ENCODE data around the gene PLVAP.

The PLVAP gene

DNA sequence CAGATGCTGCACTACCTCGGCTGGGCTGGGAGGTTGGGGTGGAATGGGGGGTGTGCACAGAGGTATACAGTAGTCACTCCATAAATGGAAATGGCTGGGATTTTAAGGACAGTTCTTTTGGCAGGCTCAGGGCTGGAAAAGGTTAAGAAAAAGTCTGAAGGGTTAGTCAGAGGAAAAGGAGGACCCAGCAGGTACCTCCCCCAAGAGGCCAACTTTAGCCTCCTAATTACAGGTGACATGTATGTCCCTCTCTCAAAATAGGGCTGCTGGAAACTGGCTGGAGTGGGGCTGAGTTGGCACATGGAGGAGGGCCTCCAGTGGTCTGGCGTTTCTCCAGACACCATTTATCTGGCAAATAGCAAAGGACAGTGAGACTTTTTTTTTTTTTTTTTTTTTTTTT lies 15.9 kb upstream of the PLVAP start:
- TF ChIP-seq ZNF302 (tag by site-specific recombination; IDR thresholded peaks at IDR 0.05; ENCODE audit: low read depth) (no peak), SP7 (tag by site-specific recombination; IDR thresholded peaks at IDR 0.05) (peak; percentile 74), ZNF211 (tag by site-specific recombination; IDR thresholded peaks at IDR 0.05; ENCODE audit: low read depth) (no peak), ZNF433 (tag by site-specific recombination; IDR thresholded peaks at IDR 0.05; ENCODE audit: low read depth) (no peak), ZNF768 (tag by site-specific recombination; IDR thresholded peaks at IDR 0.05) (no peak), ZNF157 (tag by site-specific recombination; IDR thresholded peaks at IDR 0.05) (no peak), ZNF501 (tag by site-specific recombination; IDR thresholded peaks at IDR 0.05) (no peak), EGR2 (tag by site-specific recombination; IDR thresholded peaks at IDR 0.05; ENCODE audit: low read depth) (no peak), ZNF354C (tag by site-specific recombination; IDR thresholded peaks at IDR 0.05; ENCODE audit: borderline replicate concordance, low read depth) (no peak), ZFP3 (tag by site-specific recombination; IDR thresholded peaks at IDR 0.05; ENCODE audit: low read depth) (no peak), ZNF792 (tag by site-specific recombination; IDR thresholded peaks at IDR 0.05) (peak; percentile 92), ZNF776 (tag by site-specific recombination; IDR thresholded peaks at IDR 0.05; ENCODE audit: borderline replicate concordance) (no peak), YY2 (tag by site-specific recombination; IDR thresholded peaks at IDR 0.05) (no peak), ZBTB20 (tag by site-specific recombination; IDR thresholded peaks at IDR 0.05) (no peak), ZNF324 (tag by site-specific recombination; IDR thresholded peaks at IDR 0.05) (no peak), KLF16 (tag by site-specific recombination; IDR thresholded peaks at IDR 0.05) (no peak), GLIS1 (tag by site-specific recombination; IDR thresholded peaks at IDR 0.05) (peak; percentile 53), ZNF335 (tag by site-specific recombination; conservative IDR thresholded peaks at IDR 0.05) (0 out of 2 replicates have a peak, but pooled peaks have one; percentile 23), ZNF146 (tag by site-specific recombination; IDR thresholded peaks at IDR 0.05) (no peak), ZNF610 (tag by site-specific recombination; IDR thresholded peaks at IDR 0.05; ENCODE audit: borderline replicate concordance) (no peak), HOXA7 (CRISPR knock-in tag; IDR thresholded peaks at IDR 0.05; ENCODE audit: borderline replicate concordance) (no peak), KLF9 (tag by site-specific recombination; IDR thresholded peaks at IDR 0.05; ENCODE audit: low read depth) (no peak), ZNF19 (tag by site-specific recombination; IDR thresholded peaks at IDR 0.05; ENCODE audit: low read depth) (no peak)
- TF ChIP-seq, protein P1, sequence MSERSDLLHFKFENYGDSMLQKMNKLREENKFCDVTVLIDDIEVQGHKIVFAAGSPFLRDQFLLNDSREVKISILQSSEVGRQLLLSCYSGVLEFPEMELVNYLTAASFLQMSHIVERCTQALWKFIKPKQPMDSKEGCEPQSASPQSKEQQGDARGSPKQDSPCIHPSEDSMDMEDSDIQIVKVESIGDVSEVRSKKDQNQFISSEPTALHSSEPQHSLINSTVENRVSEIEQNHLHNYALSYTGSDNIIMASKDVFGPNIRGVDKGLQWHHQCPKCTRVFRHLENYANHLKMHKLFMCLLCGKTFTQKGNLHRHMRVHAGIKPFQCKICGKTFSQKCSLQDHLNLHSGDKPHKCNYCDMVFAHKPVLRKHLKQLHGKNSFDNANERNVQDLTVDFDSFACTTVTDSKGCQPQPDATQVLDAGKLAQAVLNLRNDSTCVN (tag by site-specific recombination; optimal IDR thresholded peaks at IDR 0.05): no peak
- TF ChIP-seq, protein P2, sequence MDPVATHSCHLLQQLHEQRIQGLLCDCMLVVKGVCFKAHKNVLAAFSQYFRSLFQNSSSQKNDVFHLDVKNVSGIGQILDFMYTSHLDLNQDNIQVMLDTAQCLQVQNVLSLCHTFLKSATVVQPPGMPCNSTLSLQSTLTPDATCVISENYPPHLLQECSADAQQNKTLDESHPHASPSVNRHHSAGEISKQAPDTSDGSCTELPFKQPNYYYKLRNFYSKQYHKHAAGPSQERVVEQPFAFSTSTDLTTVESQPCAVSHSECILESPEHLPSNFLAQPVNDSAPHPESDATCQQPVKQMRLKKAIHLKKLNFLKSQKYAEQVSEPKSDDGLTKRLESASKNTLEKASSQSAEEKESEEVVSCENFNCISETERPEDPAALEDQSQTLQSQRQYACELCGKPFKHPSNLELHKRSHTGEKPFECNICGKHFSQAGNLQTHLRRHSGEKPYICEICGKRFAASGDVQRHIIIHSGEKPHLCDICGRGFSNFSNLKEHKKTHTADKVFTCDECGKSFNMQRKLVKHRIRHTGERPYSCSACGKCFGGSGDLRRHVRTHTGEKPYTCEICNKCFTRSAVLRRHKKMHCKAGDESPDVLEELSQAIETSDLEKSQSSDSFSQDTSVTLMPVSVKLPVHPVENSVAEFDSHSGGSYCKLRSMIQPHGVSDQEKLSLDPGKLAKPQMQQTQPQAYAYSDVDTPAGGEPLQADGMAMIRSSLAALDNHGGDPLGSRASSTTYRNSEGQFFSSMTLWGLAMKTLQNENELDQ (tag by site-specific recombination; IDR thresholded peaks at IDR 0.05; ENCODE audit: low read depth): no peak
- TF ChIP-seq, protein P3, sequence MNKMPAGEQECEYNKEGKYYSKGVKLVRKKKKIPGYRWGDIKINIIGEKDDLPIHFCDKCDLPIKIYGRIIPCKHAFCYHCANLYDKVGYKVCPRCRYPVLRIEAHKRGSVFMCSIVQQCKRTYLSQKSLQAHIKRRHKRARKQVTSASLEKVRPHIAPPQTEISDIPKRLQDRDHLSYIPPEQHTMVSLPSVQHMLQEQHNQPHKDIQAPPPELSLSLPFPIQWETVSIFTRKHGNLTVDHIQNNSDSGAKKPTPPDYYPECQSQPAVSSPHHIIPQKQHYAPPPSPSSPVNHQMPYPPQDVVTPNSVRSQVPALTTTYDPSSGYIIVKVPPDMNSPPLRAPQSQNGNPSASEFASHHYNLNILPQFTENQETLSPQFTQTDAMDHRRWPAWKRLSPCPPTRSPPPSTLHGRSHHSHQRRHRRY (tag by site-specific recombination; IDR thresholded peaks at IDR 0.05): no peak
- H3K36me3 ChIP-seq (ENCODE audit: control insufficient read depth in 2 of 2, insufficient read depth in 1 of 2, low read length in 2 of 2): no peaks in the 10 kb centered on the region
- CTCF ChIA-PET: interaction anchor here (0.6 to 1.6 kb wide), 3 partner anchors 21 to 72 kb away, joined by 3 to 4 read pairs (median 3); no protein-coding TSS in a partner anchor
- no peak overlapping the region for H3K27ac ChIP-seq (ENCODE audit: extremely low read depth, low read depth, low read length)
- H3K9me3 ChIP-seq (ENCODE audit: control insufficient read depth, insufficient read depth, low read depth, low read length): no peaks in the 10 kb centered on the region
- peaks cover 3% of the 10 kb centered on the region; the same call in 1 of the 2 replicates for H3K4me1 ChIP-seq (ENCODE audit: control insufficient read depth, insufficient read depth, low read length)
- POLR2A ChIA-PET: no interaction called here
- no peak overlapping the region for H3K4me3 ChIP-seq (ENCODE audit: low read depth, low read length)

All from HEK293 (cell line).